ENCODE data around the gene FNDC5.
A peak's percentile ranks its signal among the peaks of the same experiment; 100 is the strongest.

- peak; percentile 98 for TF ChIP-seq CTCF (conservative IDR thresholded peaks at IDR 0.05)
- TF ChIP-seq ZFX (IDR thresholded peaks at IDR 0.05): no peak
Observed at GRCh38 chr1:32876341-32877210, 5.9 kb upstream of the FNDC5 start.
